Thyroid gland (tissue), 4 donors: ENCODE results near the gene LRMDA.

Experiments
- POLR2A ChIP-seq, 2 donors: fragments of 450-650 bp; IDR thresholded peaks; one replicate each; pipeline ENCODE4 v1.6.1; 2017; ENCODE audit warnings: antibody characterized with exemption in 2 of 2, mild to moderate bottlenecking in 2 of 2, moderate library complexity in 1 of 2
- TF ChIP-seq, protein P1 (sequence below), 6 experiments: fragments of 200-600 bp in 3 of 6; fragments of 450-650 bp in 3 of 6; sonication (generic) in 3 of 6; IDR thresholded peaks; one replicate each; pipeline ENCODE4 v1.5.1; 2016 to 2019; ENCODE audit warnings: antibody characterized with exemption in 6 of 6, mild to moderate bottlenecking in 2 of 6, inconsistent platforms in 1 of 6, moderate library complexity in 1 of 6

DNA sequence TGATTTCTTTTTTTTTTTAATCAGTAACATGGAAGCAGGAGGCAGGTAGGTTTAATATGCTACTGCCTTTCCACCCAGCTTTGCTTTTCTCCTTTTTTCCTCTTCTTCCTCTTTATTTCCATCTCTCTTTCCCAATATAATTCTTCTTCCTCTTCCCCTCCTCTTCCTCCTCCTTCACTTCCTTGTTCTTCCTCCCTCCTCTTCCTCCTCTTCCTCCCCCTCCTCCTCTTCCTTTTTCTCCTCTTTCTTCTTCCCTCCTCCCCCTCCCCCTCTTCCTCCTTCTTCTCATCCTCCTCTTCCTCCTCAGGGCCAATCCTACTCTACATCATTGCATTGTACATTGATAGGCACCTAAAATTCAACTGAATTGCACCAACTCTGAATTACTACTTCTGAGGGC lies 41.2 kb upstream of the LRMDA start:
- no peak for TF ChIP-seq POLR2A (IDR thresholded peaks at IDR 0.05)
- TF ChIP-seq, protein P1, sequence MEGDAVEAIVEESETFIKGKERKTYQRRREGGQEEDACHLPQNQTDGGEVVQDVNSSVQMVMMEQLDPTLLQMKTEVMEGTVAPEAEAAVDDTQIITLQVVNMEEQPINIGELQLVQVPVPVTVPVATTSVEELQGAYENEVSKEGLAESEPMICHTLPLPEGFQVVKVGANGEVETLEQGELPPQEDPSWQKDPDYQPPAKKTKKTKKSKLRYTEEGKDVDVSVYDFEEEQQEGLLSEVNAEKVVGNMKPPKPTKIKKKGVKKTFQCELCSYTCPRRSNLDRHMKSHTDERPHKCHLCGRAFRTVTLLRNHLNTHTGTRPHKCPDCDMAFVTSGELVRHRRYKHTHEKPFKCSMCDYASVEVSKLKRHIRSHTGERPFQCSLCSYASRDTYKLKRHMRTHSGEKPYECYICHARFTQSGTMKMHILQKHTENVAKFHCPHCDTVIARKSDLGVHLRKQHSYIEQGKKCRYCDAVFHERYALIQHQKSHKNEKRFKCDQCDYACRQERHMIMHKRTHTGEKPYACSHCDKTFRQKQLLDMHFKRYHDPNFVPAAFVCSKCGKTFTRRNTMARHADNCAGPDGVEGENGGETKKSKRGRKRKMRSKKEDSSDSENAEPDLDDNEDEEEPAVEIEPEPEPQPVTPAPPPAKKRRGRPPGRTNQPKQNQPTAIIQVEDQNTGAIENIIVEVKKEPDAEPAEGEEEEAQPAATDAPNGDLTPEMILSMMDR (IDR thresholded peaks at IDR 0.05) = no peak
